HT-29 (cell line): ENCODE data around the gene DNAL1. TPM values are rescaled to one million over a fixed set of nuclear protein-coding genes. Genes with fewer than 3 reads are reported as not detected.
"Not testable (repeated sequence)": the region's sequence is repeated elsewhere in the genome, so short reads cannot be mapped to it uniquely, and the experiment has no call there.

ENCODE experiments used
- DNase-seq: peaks from one replicate; pipeline ENCODE4 v3.0.0-alpha.2; 2015; ENCODE audit warnings: low spot score
- total RNA-seq: library from RNA; depleted of rRNA; stranded (reverse); fragments of >200 nt; shearing (Covaris generic); gene quantifications from 2 replicates; pipeline ENCODE4 v1.2.3, GENCODE V29; 2014

The DNAL1 gene
- total RNA-seq, 1 experiment from 2014 or later, result 1.1 TPM

GRCh38 chr14:73708076-73708475 is 63.3 kb downstream of the DNAL1 start:
- DNase-seq, result not testable (repeated sequence)

DNA sequence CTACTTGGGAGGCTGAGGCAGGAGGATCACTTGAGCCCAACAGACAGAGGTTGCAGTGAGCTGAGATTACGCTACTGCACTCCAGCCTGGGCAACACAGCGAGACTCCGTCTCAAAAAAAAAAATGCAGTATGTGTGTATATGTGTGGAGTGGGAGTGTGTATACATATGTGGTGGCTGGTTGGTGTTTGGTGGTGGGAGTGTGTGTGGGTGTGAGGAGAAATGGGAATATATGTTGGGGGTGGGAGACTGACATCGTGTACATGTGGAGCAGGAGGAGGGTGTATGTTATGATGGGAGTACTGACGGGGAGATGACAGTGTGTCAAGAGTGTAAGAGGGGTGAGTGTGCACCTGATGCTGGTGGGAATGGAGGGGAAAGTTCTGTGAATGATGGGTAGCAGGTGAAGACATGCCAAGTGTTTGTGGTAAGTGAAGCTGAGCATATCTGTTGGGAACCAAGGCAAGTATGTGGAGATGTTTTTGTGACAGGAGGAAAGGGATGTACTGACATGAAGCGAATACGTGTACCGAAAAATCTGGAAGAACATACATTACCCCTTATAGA is 65.2 kb downstream of the DNAL1 start:
- DNase-seq, result no peak

- DNase-seq, result no peak
Measured at GRCh38 chr14:73710737-73711136, 66.0 kb downstream of the DNAL1 start.

DNA sequence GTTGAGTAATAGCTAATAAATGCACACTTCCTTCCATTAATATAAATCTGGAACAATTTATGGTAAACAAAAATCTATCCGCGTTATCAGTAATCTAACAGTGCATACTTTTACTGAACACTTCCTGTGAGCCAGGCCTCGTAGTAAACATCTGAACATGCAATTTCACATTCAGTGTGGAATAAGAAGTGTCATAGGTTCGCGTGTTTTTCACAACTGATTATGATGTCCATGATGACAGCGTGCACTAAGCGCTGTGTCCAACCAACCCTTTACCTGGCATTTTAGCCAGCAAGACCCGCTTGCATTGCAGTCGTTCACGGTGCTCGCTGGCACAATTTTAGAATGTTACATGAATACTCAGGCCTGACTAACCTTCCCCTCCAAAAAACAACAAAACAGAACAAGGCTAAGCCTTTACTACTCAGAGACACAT is 67.3 kb downstream of the DNAL1 start:
- peak; percentile 29 for DNase-seq

- peak; percentile 39 for DNase-seq
Measured at GRCh38 chr14:73712540-73713180, 67.9 kb downstream of the DNAL1 start.

DNA sequence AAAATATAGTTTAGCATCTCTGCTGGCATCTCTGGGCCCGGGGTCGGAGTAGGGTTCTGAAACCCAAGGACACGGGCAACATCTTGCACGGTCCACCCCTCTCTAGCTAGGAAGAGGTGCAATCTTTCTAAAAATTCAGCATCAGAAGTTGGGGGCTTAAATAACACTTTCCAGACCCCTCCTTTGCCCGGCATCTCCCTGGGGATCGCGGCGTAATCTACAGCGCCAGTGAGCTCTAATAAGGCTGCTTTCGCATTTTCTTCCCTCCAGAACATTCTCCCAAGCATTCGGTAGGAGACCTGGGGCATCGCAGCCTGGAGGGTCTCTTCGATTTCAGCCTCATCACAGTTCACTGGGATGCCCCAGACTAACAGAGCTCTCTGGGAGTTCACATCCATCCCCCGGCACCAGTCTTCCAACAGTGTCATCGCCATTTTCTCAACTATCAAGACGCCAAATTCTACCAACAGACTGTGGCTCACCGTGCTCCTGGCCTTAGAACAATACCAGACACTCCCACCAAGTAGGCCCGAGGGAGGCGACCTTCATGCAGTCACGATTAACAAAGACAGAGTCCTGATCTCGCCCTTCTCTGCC is 68.5 kb downstream of the DNAL1 start:
- peak; percentile 37 for DNase-seq

GRCh38 chr14:73713803-73714655 is 69.2 kb downstream of the DNAL1 start, which contains the start of gene PNMA1:
Gene PNMA1, minus strand, starts transcription at chr14:73714384. Its CDS starts 745 bp downstream, at chr14:73713639.
- peak; percentile 78 for DNase-seq

DNA sequence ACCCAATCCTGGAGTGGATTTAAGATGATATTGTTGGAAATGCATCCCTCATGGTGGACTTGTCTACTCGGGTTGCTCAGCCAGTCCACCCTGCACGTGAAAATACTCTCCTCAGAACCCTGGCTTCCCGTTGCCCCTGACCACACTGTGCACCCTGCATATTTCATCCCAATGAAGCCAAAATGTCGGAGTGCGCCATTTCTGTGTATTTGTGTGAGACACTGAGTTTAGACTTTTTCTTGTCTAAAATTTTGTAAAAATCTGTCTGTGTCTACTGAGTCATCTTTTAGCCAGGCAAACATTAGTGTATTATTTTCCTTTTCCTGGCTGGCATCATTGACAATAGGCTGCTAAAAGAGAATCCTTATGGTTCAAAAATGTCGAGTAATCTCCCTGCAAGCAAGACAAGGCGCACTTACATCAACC is 69.9 kb downstream of the DNAL1 start:
- no peak for DNase-seq

DNA sequence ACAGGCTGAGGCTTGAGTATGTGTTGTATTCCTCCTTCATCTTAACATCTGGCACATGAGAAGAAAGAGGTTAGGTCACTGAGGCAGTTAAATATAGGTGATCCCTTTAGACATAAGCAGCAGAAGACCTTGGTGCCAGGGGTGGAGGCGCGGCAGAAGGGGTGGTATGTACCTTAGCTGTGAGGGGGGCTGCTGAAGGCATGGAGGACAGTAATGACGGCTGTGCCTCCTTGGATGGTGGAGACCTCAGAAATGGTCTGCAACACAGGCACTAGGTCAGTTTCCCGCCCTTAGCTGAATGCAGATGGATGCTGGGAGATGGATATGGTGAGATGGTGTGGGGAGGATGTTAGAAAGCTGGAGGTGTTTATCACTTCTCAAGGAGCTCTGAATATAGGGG is 70.9 kb downstream of the DNAL1 start:
- DNase-seq, result no peak

GRCh38 chr14:73717266-73717665 is 72.5 kb downstream of the DNAL1 start:
- DNase-seq, result no peak

GRCh38 chr14:73717711-73718417 is 73.1 kb downstream of the DNAL1 start:
- DNase-seq, result no peak

GRCh38 chr14:73718418-73719251 is 73.8 kb downstream of the DNAL1 start:
- DNase-seq, result no peak

DNA sequence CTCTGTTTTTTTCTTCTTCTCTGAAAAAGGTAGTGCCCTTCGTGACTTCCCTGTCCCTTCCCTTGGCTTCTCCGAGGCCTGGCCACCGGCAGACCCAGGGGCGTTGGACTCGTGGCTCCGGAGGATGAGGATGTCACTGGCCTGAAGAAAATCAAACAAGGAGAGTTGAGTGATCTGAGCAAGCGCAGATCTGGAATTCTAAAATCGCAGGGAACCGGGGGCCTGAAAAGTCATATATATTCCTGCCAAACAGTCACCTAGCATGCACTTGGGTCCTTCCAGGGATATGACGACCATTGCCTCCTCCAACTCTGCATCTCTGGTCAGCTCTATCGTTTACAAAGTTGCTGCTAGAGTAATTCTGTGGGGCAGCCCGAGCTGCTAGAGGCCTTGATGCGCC is 74.6 kb downstream of the DNAL1 start:
- no peak for DNase-seq

- DNase-seq, result no peak
Measured at GRCh38 chr14:73719791-73720190, 75.0 kb downstream of the DNAL1 start.

DNA sequence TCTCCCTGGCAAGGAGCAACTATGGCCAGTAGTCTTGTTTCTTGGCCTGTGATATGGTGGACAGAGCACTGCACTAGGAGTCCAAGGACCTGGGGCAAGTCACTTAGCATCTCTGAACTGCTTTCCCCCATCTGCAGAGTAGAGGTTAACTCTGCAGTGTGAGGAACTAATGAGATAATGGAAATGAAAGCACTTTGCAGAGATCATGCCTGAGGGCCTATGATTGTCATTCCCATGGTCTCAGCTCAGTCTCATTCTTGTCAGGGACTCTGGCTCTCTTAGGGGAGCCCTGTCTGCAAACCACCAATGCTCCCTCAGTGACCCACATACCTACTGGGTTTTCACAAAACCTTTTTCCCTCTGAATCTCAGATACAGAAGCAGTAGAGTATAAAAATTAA is 75.8 kb downstream of the DNAL1 start:
- no peak for DNase-seq

GRCh38 chr14:73721101-73721821 is 76.5 kb downstream of the DNAL1 start:
- no peak for DNase-seq

- no peak for DNase-seq
Measured at GRCh38 chr14:73722581-73722980, 77.8 kb downstream of the DNAL1 start.

DNA sequence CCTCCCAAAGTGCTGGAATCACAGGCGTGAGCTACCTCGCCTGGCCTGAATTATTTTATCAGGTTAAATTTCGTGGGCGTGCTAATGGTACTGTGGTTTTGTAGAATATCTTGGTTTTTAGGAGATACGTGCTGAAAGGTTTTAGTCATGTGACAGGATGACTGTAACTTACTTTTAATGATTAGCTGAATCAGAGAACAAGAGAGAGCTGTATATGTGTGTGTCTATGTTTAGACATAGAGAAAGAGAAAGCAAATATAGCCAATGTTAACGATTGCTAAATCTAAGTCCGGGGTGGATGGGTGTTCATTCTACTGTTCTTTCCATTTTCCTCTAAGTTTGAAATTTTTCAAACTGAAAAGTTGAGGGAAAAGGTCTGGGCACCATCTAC is 78.6 kb downstream of the DNAL1 start:
- no peak for DNase-seq

DNA sequence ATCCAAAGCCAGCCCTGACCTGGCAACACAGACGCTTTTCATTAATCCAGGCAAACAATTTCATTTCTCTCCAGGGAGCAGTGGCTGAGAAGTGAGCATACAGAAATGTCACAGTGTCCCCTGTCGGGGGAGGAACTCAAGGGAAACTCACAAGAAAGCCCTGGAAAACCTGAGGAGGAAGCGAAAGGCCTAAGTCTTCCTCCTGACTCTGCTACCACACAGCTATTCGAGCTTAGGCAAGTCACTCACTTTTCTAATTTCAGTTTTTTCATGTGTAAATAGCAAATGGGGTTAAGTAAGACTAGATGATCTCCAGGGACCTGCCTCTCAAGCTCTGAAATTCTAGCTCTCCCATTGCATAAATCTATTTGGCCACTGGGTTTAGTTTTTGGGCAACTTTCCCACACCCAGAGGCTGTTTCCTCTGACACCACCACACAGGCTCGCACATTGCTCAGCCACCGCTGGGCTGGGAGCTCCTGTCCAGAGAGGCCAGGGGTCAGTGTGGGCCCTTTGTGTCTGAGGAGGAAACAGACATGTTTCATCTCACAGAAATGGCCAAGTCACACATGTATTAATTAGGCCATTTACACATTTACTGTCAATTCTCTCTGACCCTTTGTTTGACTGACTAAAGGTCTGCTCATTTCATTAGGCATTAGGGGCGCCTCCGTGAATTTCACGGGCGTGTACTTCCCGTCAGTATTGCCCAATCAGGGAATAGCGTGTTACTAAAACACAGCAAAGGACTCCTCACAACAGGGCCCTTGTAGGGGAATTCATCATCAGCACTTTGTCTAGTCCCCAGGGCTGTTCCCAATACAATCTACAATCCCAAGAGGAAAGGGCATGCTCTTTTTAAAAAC is 79.2 kb downstream of the DNAL1 start:
- DNase-seq, result no peak
